ENCODE results near the gene GFY. TPM values are rescaled to one million over a fixed set of nuclear protein-coding genes. Genes with fewer than 3 reads are reported as not detected.
A peak's percentile ranks its signal among the peaks of the same experiment; 100 is the strongest.

Gene GFY
- total and polyA plus RNA-seq, 9 of the 15 experiments (the other 6 are each of a cell fraction or from before 2014, with no cell fraction given) = 0.06 to 0.40 (median 0.19) TPM; not detected in 3

- Histone ChIP-seq H3K4me3 (no peak overlapping the region), H3K9me1 (ENCODE audit: control insufficient read depth, insufficient read depth, low read length) (no peaks in the 10 kb centered on the region), H3K9ac (ENCODE audit: insufficient read depth in 1 of 2, low read depth in 2 of 2, low read length in 2 of 2) (no peak overlapping the region), H3K27me3 (ENCODE audit: control insufficient read depth in 2 of 2, insufficient read depth in 2 of 2, low read length in 2 of 2) (no peaks in the 10 kb centered on the region), H3K27ac (ENCODE audit: extremely low read depth, low read depth, low read length) (no peak overlapping the region), H3K79me2 (ENCODE audit: control insufficient read depth, insufficient read depth, low read length) (peaks cover 9% of the 10 kb centered on the region), H3K4me2 (ENCODE audit: insufficient read depth, low read length) (no peak overlapping the region), H2AFZ (ENCODE audit: low read depth, low read length) (no peak overlapping the region), H3K9me3 (replicated peaks; ENCODE audit: control insufficient read depth, insufficient read depth, low read depth, low read length) (no peaks in the 10 kb centered on the region), H3K36me3 (ENCODE audit: control insufficient read depth, insufficient read depth, low read length) (no peaks in the 10 kb centered on the region; the same call in 2 of the 3 replicates), H3K4me1 (replicated peaks in 1 of 2; ENCODE audit: control insufficient read depth in 2 of 2, insufficient read depth in 2 of 2, low read length in 2 of 2) (peaks cover 37 to 78% of the 10 kb centered on the region in 2 experiments), H4K20me1 (replicated peaks; ENCODE audit: control insufficient read depth, insufficient read depth, low read length) (no peaks in the 10 kb centered on the region)
- ATAC-seq = no peak
- 76% methylated on average over 45 of the region's 63 CpGs for WGBS (ENCODE audit: insufficient coverage, low coverage, missing lambda C conversion rate)
- POLR2A ChIA-PET = interaction anchor here (1.0 to 1.6 kb wide), 3 partner anchors 8 to 21 kb away, joined by 4 to 14 read pairs (median 5); partner anchors contain the start of gene SLC17A7
- no peak for FAIRE-seq
- intact Hi-C loops (cut with micrococcal nuclease) = no loop called here
- no TSS peak for BruUV-seq (replicated peaks)
- DNase-seq (ENCODE audit: extremely low read depth in 1 of 4, low spot score in 3 of 4) = no peak
- no peak for TF ChIP-seq CTBP1 (IDR thresholded peaks at IDR 0.05; ENCODE audit: borderline replicate concordance)
- TF ChIP-seq RBM14 (IDR thresholded peaks at IDR 0.05; ENCODE audit: borderline replicate concordance, insufficient read depth, low read depth, low read length) = 0 out of 2 replicates have a peak, but pooled peaks have one; percentile 54
- TF ChIP-seq TFE3 (CRISPR knock-in tag; IDR thresholded peaks at IDR 0.05) = no peak
- no peak for TF ChIP-seq ZBTB5 (IDR thresholded peaks at IDR 0.05)
- no peak for TF ChIP-seq NBN (IDR thresholded peaks at IDR 0.05; ENCODE audit: low read depth)
- 0 out of 2 replicates have a peak, but pooled peaks have one; percentile 41 for TF ChIP-seq FOXP4 (CRISPR knock-in tag; IDR thresholded peaks at IDR 0.05; ENCODE audit: borderline replicate concordance)
- TF ChIP-seq ZNF347 (CRISPR knock-in tag; IDR thresholded peaks at IDR 0.05; ENCODE audit: low read depth) = no peak
- no peak for TF ChIP-seq ZNF143 (CRISPR knock-in tag; IDR thresholded peaks at IDR 0.05)
- TF ChIP-seq ZNF668 (CRISPR knock-in tag; IDR thresholded peaks at IDR 0.05) = no peak
- peak; percentile 74; the same call in 1 of the 2 replicates for TF ChIP-seq ZBTB33 (CRISPR knock-in tag; IDR thresholded peaks at IDR 0.05)
- in situ Hi-C loops (cut with MboI) = no loop called here
- CTCF ChIA-PET (ENCODE audit: low intra/inter-chr PET ratio) = no interaction called here
Observed at GRCh38 chr19:49432141-49433073, 7.2 kb downstream of the GFY start.
